HCT116 (cell line): Measurements from ENCODE around the gene APAF1. TPM values are rescaled to one million over a fixed set of nuclear protein-coding genes. Genes with fewer than 3 reads are reported as not detected.

Experiments used
- ATAC-seq: fragments of 200-7000 bp; cut with Tn5 transposase; 2 replicates; pipeline ENCODE4 v1.9.1; 2020; ENCODE audit warnings: mild to moderate bottlenecking, moderate library complexity
- BruUV-seq: library from RNA; stranded (reverse); fragments of 400-500 nt; replicated peaks from 2 replicates; lab custom pipeline; 2021; lab: Mats Ljungman, UMichigan
- CTCF ChIA-PET: fragments of 300-600 bp; sonication (Branson Sonifier 250); formaldehyde crosslinking; loops from one replicate; lab custom pipeline; 2021; ENCODE audit warnings: antibody characterized with exemption; lab: Charles Lee
- POLR2A ChIA-PET: fragments of 300-600, 350-600 bp; sonication (Branson Sonifier 250); formaldehyde crosslinking; loops from one replicate; lab custom pipeline; 2021; ENCODE audit warnings: antibody characterized with exemption; lab: Charles Lee
- RAD21 ChIA-PET, 2 experiments: fragments of 300-600 bp; sonication (Branson Sonifier 250); formaldehyde crosslinking; loops; one replicate each; lab custom pipeline; 2023; ENCODE audit warnings: low total read pairs in 2 of 2; ENCODE audit not compliant: uncharacterized antibody in 2 of 2, unreplicated experiment in 2 of 2, low non-redundant PET in 1 of 2; lab: Charles Lee
- DNase-seq: peaks from one replicate; pipeline ENCODE4 v3.0.0-alpha.2; 2010; ENCODE audit warnings: low read depth, low spot score
- H2AFZ ChIP-seq: fragments of 200-600 bp; shearing (Covaris generic), sonication (generic); 2 replicates; pipeline ENCODE4 v1.6.1; 2017; ENCODE audit warnings: low read depth, mixed run types, mixed read lengths, antibody characterized with exemption, low read length; ENCODE audit not compliant: poor library complexity, severe bottlenecking
- H3K27ac ChIP-seq: 2 replicates; pipeline ENCODE4 v1.5.1; 2012; ENCODE audit warnings: low read depth, low read length
- H3K27me3 ChIP-seq: fragments of 200-600 bp; sonication (generic); 2 replicates; pipeline ENCODE4 v1.6.1; 2016; ENCODE audit warnings: mixed run types, low read length, mixed read lengths; ENCODE audit not compliant: insufficient read depth
- H3K36me3 ChIP-seq, 2 experiments: fragments of 200-500 bp in 1 of 2; fragments of 200-600 bp in 1 of 2; sonication (Bioruptor generic) in 1 of 2; sonication (generic) in 1 of 2; 2 replicates each; pipeline versions ENCODE4 v1.5.1 to v1.6.1; 2014 to 2016; ENCODE audit warnings: low read length in 2 of 2, inconsistent platforms in 1 of 2, mixed read lengths in 1 of 2, mixed run types in 1 of 2; ENCODE audit not compliant: insufficient read depth in 2 of 2, control insufficient read depth in 1 of 2
- H3K4me1 ChIP-seq, 2 experiments: fragments of 200-600 bp in 1 of 2; sonication (generic) in 1 of 2; 2 replicates each; pipeline versions ENCODE4 v1.5.1 to v1.6.1; 2012 to 2017; ENCODE audit warnings: low read length in 2 of 2, inconsistent platforms in 1 of 2, mild to moderate bottlenecking in 1 of 2, mixed read lengths in 1 of 2, mixed run types in 1 of 2, moderate library complexity in 1 of 2; ENCODE audit not compliant: insufficient read depth in 2 of 2, control insufficient read depth in 1 of 2
- H3K4me2 ChIP-seq: fragments of 200-600 bp; sonication (generic); 2 replicates; pipeline ENCODE4 v1.6.1; 2017; ENCODE audit warnings: mixed run types, low read length, mixed read lengths
- H3K4me3 ChIP-seq, 2 experiments: fragments of 200-600 bp in 1 of 2; sonication (generic) in 1 of 2; replicated peaks in 1 of 2; 2 replicates each; pipeline ENCODE4 v1.5.1; 2011 to 2016; ENCODE audit warnings: low read length in 2 of 2, control low read depth in 1 of 2, low read depth in 1 of 2, mild to moderate bottlenecking in 1 of 2, mixed read lengths in 1 of 2, mixed run types in 1 of 2
- H3K79me2 ChIP-seq: fragments of 200-600 bp; sonication (generic); 2 replicates; pipeline ENCODE4 v1.6.1; 2017; ENCODE audit warnings: mild to moderate bottlenecking, mixed run types, low read length, moderate library complexity, mixed read lengths; ENCODE audit not compliant: insufficient read depth
- H3K9ac ChIP-seq: fragments of 200-600 bp; sonication (generic); 2 replicates; pipeline ENCODE4 v1.6.1; 2016; ENCODE audit warnings: low read length, mixed read lengths
- H3K9me2 ChIP-seq: fragments of 200-600 bp; sonication (generic), shearing (Covaris generic); 2 replicates; pipeline ENCODE4 v1.6.1; 2017; ENCODE audit warnings: mixed run types, mild to moderate bottlenecking, moderate library complexity; ENCODE audit not compliant: insufficient read depth
- H3K9me3 ChIP-seq, 2 experiments: fragments of 200-500 bp in 1 of 2; fragments of 200-600 bp in 1 of 2; sonication (Bioruptor generic) in 1 of 2; sonication (generic) in 1 of 2; 2 replicates each; pipeline ENCODE4 v1.6.1; 2014 to 2017; ENCODE audit warnings: low read length in 2 of 2, mixed read lengths in 2 of 2, inconsistent platforms in 1 of 2, low read depth in 1 of 2, mild to moderate bottlenecking in 1 of 2, mixed run types in 1 of 2, moderate library complexity in 1 of 2; ENCODE audit not compliant: control insufficient read depth in 1 of 2, insufficient read depth in 1 of 2
- H4K20me1 ChIP-seq: fragments of 200-600 bp; sonication (generic), shearing (Covaris generic); 2 replicates; pipeline ENCODE4 v1.6.1; 2017; ENCODE audit warnings: mixed run types, mild to moderate bottlenecking, moderate library complexity; ENCODE audit not compliant: insufficient read depth
- ATF3 ChIP-seq: IDR thresholded peaks from 2 replicates; pipeline ENCODE4 v1.6.1; 2012
- CEBPB ChIP-seq: IDR thresholded peaks from 2 replicates; pipeline ENCODE4 v1.6.1; 2012; ENCODE audit warnings: low read depth
- EGR1 ChIP-seq: IDR thresholded peaks from 2 replicates; pipeline ENCODE4 v1.6.1; 2012; ENCODE audit warnings: low read depth
- EZH2 ChIP-seq: fragments of 200-600 bp; sonication (generic); IDR thresholded peaks from 2 replicates; pipeline ENCODE4 v1.6.1; 2017; ENCODE audit warnings: antibody characterized with exemption, mixed run types
- EZH2phosphoT487 ChIP-seq: fragments of 200-600 bp; IDR thresholded peaks from 2 replicates; pipeline ENCODE4 v1.6.1; 2018; ENCODE audit warnings: antibody characterized with exemption, borderline replicate concordance
- FOSL1 ChIP-seq: IDR thresholded peaks from 2 replicates; pipeline ENCODE4 v1.6.1; 2012; ENCODE audit warnings: low read depth
- MAX ChIP-seq: IDR thresholded peaks from 2 replicates; pipeline ENCODE4 v1.6.1; 2012
- POLR2AphosphoS5 ChIP-seq: IDR thresholded peaks from 2 replicates; pipeline ENCODE4 v1.6.1; 2011; ENCODE audit warnings: mild to moderate bottlenecking, low read depth, low read length, moderate library complexity
- RAD21 ChIP-seq: IDR thresholded peaks from 2 replicates; pipeline ENCODE4 v1.6.1; 2012; ENCODE audit warnings: low read depth, mild to moderate bottlenecking
- SP1 ChIP-seq: IDR thresholded peaks from 2 replicates; pipeline ENCODE4 v1.6.1; 2012; ENCODE audit warnings: low read depth
- SRF ChIP-seq: IDR thresholded peaks from 2 replicates; pipeline ENCODE4 v1.6.1; 2012; ENCODE audit warnings: low read depth
- TCF7L2 ChIP-seq: IDR thresholded peaks from 2 replicates; pipeline ENCODE4 v1.7.0; 2011; ENCODE audit warnings: borderline replicate concordance, inconsistent platforms; ENCODE audit not compliant: insufficient read depth, insufficient read length; ENCODE audit errors: extremely low read depth
- YY1 ChIP-seq: IDR thresholded peaks from 2 replicates; pipeline ENCODE4 v1.6.1; 2011; ENCODE audit warnings: low read length, low read depth, moderate library complexity, mild to moderate bottlenecking; ENCODE audit not compliant: insufficient replicate concordance; ENCODE audit errors: extremely low read depth
- ZBTB33 ChIP-seq: IDR thresholded peaks from 2 replicates; pipeline ENCODE4 v1.6.1; 2011; ENCODE audit warnings: mild to moderate bottlenecking, low read length, moderate library complexity; ENCODE audit not compliant: insufficient replicate concordance; ENCODE audit errors: extremely low read depth
- ZFX ChIP-seq: fragments of 450-650 bp; IDR thresholded peaks from 2 replicates; pipeline ENCODE4 v1.6.1; 2017
- intact Hi-C: fragments of 100-400 bp; cut with micrococcal nuclease; formaldehyde crosslinking; loops from 2 replicates; pipeline ENCODE4 v1.10.0; 2022
- total RNA-seq: library from RNA; stranded (reverse); gene quantifications from one replicate; pipeline ENCODE4 v1.2.1, GENCODE V29; 2021; ENCODE audit not compliant: unreplicated experiment

Gene APAF1
- total RNA-seq, 1 experiment from 2014 or later: 13.9 TPM

GRCh38 chr12:98669751-98670150, 24.7 kb downstream of the APAF1 start:
- Histone ChIP-seq H2AFZ (no peak overlapping the region), H3K9me3 (no peaks in the 10 kb centered on the region), H3K4me1 (no peaks in the 10 kb centered on the region), H3K9me2 (no peaks in the 10 kb centered on the region), H3K4me3 (no peak overlapping the region), H3K27me3 (no peaks in the 10 kb centered on the region), H3K36me3 (peaks cover 4 to 27% of the 10 kb centered on the region in 2 experiments; a peak in 2 of 4 replicates), H4K20me1 (no peaks in the 10 kb centered on the region), H3K4me2 (no peak overlapping the region), H3K79me2 (no peaks in the 10 kb centered on the region), H3K27ac (no peak overlapping the region), H3K9ac (no peak overlapping the region)
- ATAC-seq: no peak
- intact Hi-C loops: no loop called here
- DNase-seq: no peak
- ChIA-PET RAD21 (no interaction called here), POLR2A (no interaction called here), CTCF (no interaction called here)
- TF ChIP-seq ATF3 (no peak), MAX (no peak), POLR2AphosphoS5 (no peak), CEBPB (no peak), ZFX (no peak), RAD21 (no peak), ZBTB33 (no peak)
- BruUV-seq: no TSS peak

- no peak overlapping the region for H3K4me3 ChIP-seq
- no peak overlapping the region for H3K27ac ChIP-seq
- H3K4me2 ChIP-seq: no peak overlapping the region
- H3K9me3 ChIP-seq: no peaks in the 10 kb centered on the region
- ChIA-PET CTCF (no interaction called here), RAD21 (no interaction called here), POLR2A (no interaction called here)
- no peaks in the 10 kb centered on the region for H3K27me3 ChIP-seq
- H3K4me1 ChIP-seq: no peaks in the 10 kb centered on the region
- no peak overlapping the region for H3K9ac ChIP-seq
- DNase-seq: no peak
- no peaks in the 10 kb centered on the region for H4K20me1 ChIP-seq
- intact Hi-C loops: no loop called here
- no peaks in the 10 kb centered on the region for H3K9me2 ChIP-seq
- ATAC-seq: no peak
- no TSS peak for BruUV-seq
- no peaks in the 10 kb centered on the region for H3K79me2 ChIP-seq
- no peak overlapping the region for H2AFZ ChIP-seq
- H3K36me3 ChIP-seq: peaks cover 0 to 19% of the 10 kb centered on the region in 2 experiments; a peak in 2 of 4 replicates
- no peak for TF ChIP-seq EZH2
- TF ChIP-seq ATF3: no peak
- no peak for TF ChIP-seq SRF
- no peak for TF ChIP-seq TCF7L2
- no peak for TF ChIP-seq FOSL1
- no peak for TF ChIP-seq YY1
- TF ChIP-seq ZFX: no peak
- TF ChIP-seq EGR1: no peak
- TF ChIP-seq MAX: no peak
- TF ChIP-seq SP1: no peak
- no peak for TF ChIP-seq ZBTB33
- TF ChIP-seq EZH2phosphoT487: no peak
Observed at GRCh38 chr12:98671459-98671858, 26.4 kb downstream of the APAF1 start.
